Glutamatergic neuron (in vitro differentiated cells): ENCODE data around the gene RNASE8. TPM values are rescaled to one million over a fixed set of nuclear protein-coding genes. Genes with fewer than 3 reads are reported as not detected.

Experiments
- DNase-seq: peaks from one replicate; pipeline ENCODE4 v3.0.0; 2022
- H3K27ac Mint-ChIP-seq: one replicate; pipeline ENCODE4 v1.8.0; 2020; ENCODE audit warnings: mild to moderate bottlenecking, mixed read lengths, inconsistent platforms; ENCODE audit not compliant: unreplicated experiment
- H3K27me3 Mint-ChIP-seq: one replicate; pipeline ENCODE4 v1.8.0; 2020; ENCODE audit warnings: mild to moderate bottlenecking, moderate library complexity, mixed read lengths, inconsistent platforms; ENCODE audit not compliant: unreplicated experiment
- H3K36me3 Mint-ChIP-seq: one replicate; pipeline ENCODE4 v1.8.0; 2020; ENCODE audit warnings: mild to moderate bottlenecking, mixed read lengths, inconsistent platforms; ENCODE audit not compliant: unreplicated experiment
- H3K4me1 Mint-ChIP-seq: one replicate; pipeline ENCODE4 v1.8.0; 2020; ENCODE audit warnings: mild to moderate bottlenecking, low read depth, mixed read lengths, inconsistent platforms; ENCODE audit not compliant: unreplicated experiment
- H3K4me3 Mint-ChIP-seq: one replicate; pipeline ENCODE4 v1.8.0; 2020; ENCODE audit warnings: mild to moderate bottlenecking, mixed read lengths, inconsistent platforms; ENCODE audit not compliant: unreplicated experiment
- H3K9me3 Mint-ChIP-seq: one replicate; pipeline ENCODE4 v1.8.0; 2020; ENCODE audit warnings: mild to moderate bottlenecking, moderate library complexity, mixed read lengths, inconsistent platforms; ENCODE audit not compliant: unreplicated experiment
- total RNA-seq: library from RNA; stranded (reverse); fragmentation: NEBNext Ultra II Directional; extraction: Animal tissue kit (Norgen Biotek cat#: 25700); gene quantifications from one replicate; pipeline ENCODE4 v1.2.1, GENCODE V29; 2021; ENCODE audit not compliant: unreplicated experiment
- TF ChIP-seq, protein P1 (sequence below): fragments of 200-600 bp; sonication (generic); IDR thresholded peaks from one replicate; pipeline ENCODE4 v1.5.0; 2021; ENCODE audit not compliant: partially characterized antibody, unreplicated experiment

RNASE8 gene
- total RNA-seq, 1 donor from 2014 or later = not detected

GRCh38 chr14:21056520-21057163, 980 bp upstream of the RNASE8 start:
- H3K27me3 Mint-ChIP-seq = no peaks in the 10 kb centered on the region
- no peaks in the 10 kb centered on the region for H3K9me3 Mint-ChIP-seq
- H3K36me3 Mint-ChIP-seq = no peaks in the 10 kb centered on the region
- no peak overlapping the region for H3K27ac Mint-ChIP-seq
- no peaks in the 10 kb centered on the region for H3K4me1 Mint-ChIP-seq
- no peak overlapping the region for H3K4me3 Mint-ChIP-seq
- TF ChIP-seq, protein P1, sequence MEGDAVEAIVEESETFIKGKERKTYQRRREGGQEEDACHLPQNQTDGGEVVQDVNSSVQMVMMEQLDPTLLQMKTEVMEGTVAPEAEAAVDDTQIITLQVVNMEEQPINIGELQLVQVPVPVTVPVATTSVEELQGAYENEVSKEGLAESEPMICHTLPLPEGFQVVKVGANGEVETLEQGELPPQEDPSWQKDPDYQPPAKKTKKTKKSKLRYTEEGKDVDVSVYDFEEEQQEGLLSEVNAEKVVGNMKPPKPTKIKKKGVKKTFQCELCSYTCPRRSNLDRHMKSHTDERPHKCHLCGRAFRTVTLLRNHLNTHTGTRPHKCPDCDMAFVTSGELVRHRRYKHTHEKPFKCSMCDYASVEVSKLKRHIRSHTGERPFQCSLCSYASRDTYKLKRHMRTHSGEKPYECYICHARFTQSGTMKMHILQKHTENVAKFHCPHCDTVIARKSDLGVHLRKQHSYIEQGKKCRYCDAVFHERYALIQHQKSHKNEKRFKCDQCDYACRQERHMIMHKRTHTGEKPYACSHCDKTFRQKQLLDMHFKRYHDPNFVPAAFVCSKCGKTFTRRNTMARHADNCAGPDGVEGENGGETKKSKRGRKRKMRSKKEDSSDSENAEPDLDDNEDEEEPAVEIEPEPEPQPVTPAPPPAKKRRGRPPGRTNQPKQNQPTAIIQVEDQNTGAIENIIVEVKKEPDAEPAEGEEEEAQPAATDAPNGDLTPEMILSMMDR = no peak
- no peak for DNase-seq

DNA sequence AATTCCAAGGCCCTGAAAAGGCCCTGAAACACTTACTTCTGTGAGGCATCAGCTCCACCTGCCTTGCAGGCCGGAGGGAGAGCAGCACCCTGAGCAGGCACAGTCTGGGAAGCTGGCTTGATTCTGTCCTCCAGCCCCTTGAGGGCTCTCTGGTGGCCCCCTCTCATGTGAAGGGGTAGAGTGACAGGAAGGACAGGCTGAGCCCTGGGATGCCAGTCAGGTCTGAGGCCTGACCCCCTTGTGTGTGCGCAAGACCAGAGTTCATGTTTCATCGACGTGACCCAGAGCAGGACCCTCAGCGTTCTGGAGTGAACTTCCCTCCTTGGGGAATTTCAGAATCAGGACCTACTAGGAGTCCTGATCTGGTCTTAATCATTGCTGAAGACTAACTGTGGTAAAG, 1.3 kb downstream of the RNASE8 start:
- H3K4me3 Mint-ChIP-seq = no peak overlapping the region
- no peaks in the 10 kb centered on the region for H3K9me3 Mint-ChIP-seq
- TF ChIP-seq, protein P1 = no peak
- no peaks in the 10 kb centered on the region for H3K36me3 Mint-ChIP-seq
- H3K27me3 Mint-ChIP-seq = no peaks in the 10 kb centered on the region
- H3K4me1 Mint-ChIP-seq = no peaks in the 10 kb centered on the region
- no peak overlapping the region for H3K27ac Mint-ChIP-seq
- no peak for DNase-seq

GRCh38 chr14:21059842-21060613, 2.4 kb downstream of the RNASE8 start:
- H3K27me3 Mint-ChIP-seq = no peaks in the 10 kb centered on the region
- H3K27ac Mint-ChIP-seq = no peak overlapping the region
- TF ChIP-seq, protein P1 = no peak
- no peaks in the 10 kb centered on the region for H3K9me3 Mint-ChIP-seq
- no peak for DNase-seq
- H3K4me3 Mint-ChIP-seq = no peak overlapping the region
- H3K4me1 Mint-ChIP-seq = no peaks in the 10 kb centered on the region
- no peaks in the 10 kb centered on the region for H3K36me3 Mint-ChIP-seq

- H3K9me3 Mint-ChIP-seq = no peaks in the 10 kb centered on the region
- H3K27ac Mint-ChIP-seq = no peak overlapping the region
- H3K36me3 Mint-ChIP-seq = no peaks in the 10 kb centered on the region
- H3K27me3 Mint-ChIP-seq = no peaks in the 10 kb centered on the region
- DNase-seq = no peak
- H3K4me1 Mint-ChIP-seq = no peaks in the 10 kb centered on the region
- TF ChIP-seq, protein P1 = no peak
- no peak overlapping the region for H3K4me3 Mint-ChIP-seq
Observed at GRCh38 chr14:21060614-21061346, 3.2 kb downstream of the RNASE8 start.
